Effector memory CD4-positive, alpha-beta T cell (primary cell): ENCODE data around the gene ABHD16A.

Experiments
- DNase-seq, 3 donors: peaks; one replicate each; pipeline ENCODE4 v3.0.0-alpha.2; 2020
- H3K27ac ChIP-seq: 2 replicates; pipeline ENCODE4 v1.7.0; 2013; ENCODE audit warnings: mild to moderate bottlenecking, low read length, moderate library complexity; ENCODE audit not compliant: insufficient read depth, poor library complexity, severe bottlenecking
- H3K27me3 ChIP-seq: replicated peaks from 2 replicates; pipeline ENCODE4 v1.7.0; 2013; ENCODE audit warnings: mild to moderate bottlenecking, low read length; ENCODE audit not compliant: insufficient read depth, control insufficient read depth, poor library complexity, severe bottlenecking
- H3K36me3 ChIP-seq: 2 replicates; pipeline ENCODE4 v1.7.0; 2013; ENCODE audit warnings: mild to moderate bottlenecking, low read length, moderate library complexity; ENCODE audit not compliant: control insufficient read depth, insufficient read depth
- H3K4me1 ChIP-seq: 2 replicates; pipeline ENCODE4 v1.7.0; 2013; ENCODE audit warnings: low read length, mild to moderate bottlenecking; ENCODE audit not compliant: control insufficient read depth, insufficient read depth, poor library complexity, severe bottlenecking
- H3K4me3 ChIP-seq: 2 replicates; pipeline ENCODE4 v1.7.0; 2013; ENCODE audit warnings: low read length, low read depth, mild to moderate bottlenecking; ENCODE audit not compliant: insufficient read depth, poor library complexity, severe bottlenecking
- H3K9me3 ChIP-seq: 2 replicates; pipeline ENCODE4 v1.7.0; 2013; ENCODE audit warnings: mild to moderate bottlenecking, low read length, moderate library complexity; ENCODE audit not compliant: control insufficient read depth

The ABHD16A gene

DNA sequence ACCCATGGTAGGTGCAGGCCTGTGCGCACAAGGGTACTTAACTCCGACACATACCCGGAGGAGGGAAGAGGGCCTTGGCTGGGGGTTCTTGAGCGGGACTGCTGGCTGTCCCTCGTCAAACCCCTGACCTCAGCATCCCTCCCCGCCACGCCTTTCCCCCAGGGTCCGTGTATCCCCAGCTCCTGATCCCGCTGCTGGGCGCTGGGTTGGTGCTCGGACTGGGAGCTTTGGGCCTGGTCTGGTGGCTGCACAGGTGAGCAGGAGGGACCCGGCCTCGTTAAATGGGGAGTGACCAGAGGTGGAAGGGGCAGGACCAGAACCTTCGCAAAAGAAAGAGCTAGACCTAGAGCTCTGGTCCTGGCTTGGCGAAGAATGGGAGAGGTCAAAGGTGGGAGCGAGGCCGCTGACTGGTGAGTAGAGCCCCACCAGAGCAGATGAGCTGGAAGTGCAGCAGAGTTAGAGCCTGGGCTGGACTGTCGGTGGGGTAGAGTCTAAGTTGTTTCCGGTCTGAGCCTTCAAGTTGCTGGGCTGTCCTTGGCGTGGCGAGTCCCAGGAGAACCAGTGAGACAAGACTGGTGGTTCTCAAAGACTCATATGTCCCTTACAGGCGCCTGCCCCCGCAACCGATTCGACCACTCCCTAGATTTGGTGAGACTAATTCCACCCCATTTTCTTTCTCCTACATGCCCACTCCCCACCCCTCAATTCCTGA is 21.0 kb upstream of the ABHD16A start:
- Histone ChIP-seq H3K4me1 (peaks cover 8% of the 10 kb centered on the region), H3K9me3 (no peaks in the 10 kb centered on the region), H3K27me3 (no peaks in the 10 kb centered on the region), H3K4me3 (no peak overlapping the region), H3K36me3 (no peaks in the 10 kb centered on the region), H3K27ac (no peak overlapping the region)
- DNase-seq, result no peak

DNA sequence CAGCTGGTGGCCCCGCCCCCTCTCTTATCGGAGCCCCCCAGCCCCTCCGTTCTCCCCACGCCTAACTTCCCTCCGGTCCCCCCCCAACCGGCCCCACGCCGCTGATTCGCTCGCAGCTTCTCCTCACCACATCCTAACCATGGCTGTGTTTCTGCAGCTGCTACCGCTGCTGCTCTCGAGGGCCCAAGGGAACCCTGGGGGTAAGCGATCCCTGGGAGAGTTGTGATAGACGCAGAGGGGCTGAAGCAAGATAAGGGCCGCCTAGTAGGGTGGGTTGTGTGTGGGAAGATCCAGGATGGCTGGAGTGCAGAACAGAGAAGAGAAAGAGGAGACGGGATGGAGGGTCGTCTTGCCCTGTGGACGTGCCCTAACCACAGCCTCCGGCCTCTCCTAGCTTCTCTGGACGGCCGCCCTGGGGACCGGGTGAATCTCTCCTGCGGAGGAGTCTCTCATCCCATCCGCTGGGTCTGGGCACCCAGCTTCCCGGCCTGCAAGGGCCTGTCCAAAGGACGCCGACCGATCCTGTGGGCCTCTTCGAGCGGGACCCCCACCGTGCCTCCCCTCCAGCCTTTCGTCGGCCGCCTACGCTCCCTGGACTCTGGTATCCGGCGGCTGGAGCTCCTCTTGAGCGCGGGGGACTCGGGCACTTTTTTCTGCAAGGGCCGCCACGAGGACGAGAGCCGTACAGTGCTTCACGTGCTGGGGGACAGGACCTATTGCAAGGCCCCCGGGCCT is 20.3 kb upstream of the ABHD16A start, which contains the start of gene MPIG6B:
TSS of gene MPIG6B (plus strand) at position 129 of the 735 bp plus-strand sequence. CDS start at position 140, 11 bp downstream.
- Histone ChIP-seq H3K9me3 (no peaks in the 10 kb centered on the region), H3K36me3 (no peaks in the 10 kb centered on the region), H3K4me1 (peaks cover under 1% of the 10 kb centered on the region), H3K27ac (no peak within 1 kb of the TSS), H3K27me3 (no peaks in the 10 kb centered on the region), H3K4me3 (no peak within 1 kb of the TSS)
- DNase-seq, result no peak

DNA sequence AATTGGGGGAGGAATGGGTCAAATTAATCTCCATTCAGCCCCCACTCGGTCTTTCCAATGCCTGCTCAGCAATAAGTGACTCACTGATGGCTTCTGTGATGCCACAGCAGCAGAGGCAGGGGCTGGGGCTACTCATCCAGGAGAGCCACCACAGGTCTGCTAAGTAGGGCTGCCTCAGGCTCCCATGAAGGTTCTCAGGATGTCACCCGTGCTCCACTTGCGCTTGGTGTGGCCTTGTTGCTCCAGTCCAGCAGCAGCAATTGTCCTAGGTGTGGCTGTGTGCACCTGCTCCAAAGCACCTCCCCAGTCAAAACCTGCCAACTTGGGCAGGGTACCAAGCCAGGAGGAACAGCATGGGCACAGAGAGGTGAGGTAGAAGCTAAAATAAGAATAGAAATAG is 19.0 kb upstream of the ABHD16A start:
- no peaks in the 10 kb centered on the region for H3K36me3 ChIP-seq
- no peaks in the 10 kb centered on the region for H3K4me1 ChIP-seq
- no peak for DNase-seq
- no peaks in the 10 kb centered on the region for H3K27me3 ChIP-seq
- no peak overlapping the region for H3K4me3 ChIP-seq
- no peaks in the 10 kb centered on the region for H3K9me3 ChIP-seq
- no peak overlapping the region for H3K27ac ChIP-seq

DNA sequence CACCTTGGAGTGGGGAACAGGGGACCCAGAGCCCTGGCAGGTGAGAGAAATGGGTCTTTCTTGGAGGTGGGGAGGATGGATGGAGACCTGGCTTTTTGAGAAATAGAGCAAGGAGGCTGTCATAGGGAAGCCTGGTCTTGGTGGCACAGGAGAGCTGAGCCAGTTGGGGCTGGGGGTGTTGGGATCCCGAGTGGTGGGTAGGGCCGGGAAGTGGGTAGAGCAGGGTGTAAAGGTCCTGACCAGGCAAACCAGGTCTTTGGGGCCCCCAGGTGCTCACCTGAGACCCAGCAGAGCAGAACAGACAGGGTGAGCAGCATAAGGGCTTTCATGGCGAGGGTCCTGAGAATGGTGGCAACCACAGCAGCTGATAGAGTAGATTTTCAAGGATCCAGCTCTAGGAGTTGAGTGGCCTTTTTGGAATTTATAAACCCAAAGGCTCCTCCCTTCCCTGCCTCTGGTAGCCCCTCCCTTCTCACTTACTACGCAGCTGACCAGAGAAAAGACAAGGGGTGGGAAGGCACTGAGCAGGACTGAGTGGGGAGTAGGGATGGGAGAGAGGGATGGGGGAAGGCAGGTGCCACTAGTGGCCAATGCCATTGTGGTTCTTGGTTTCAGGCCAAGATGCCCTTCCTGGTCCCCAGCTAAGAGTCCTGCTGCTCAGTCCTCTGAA is 18.4 kb upstream of the ABHD16A start, which contains the start of gene LY6G6C:
TSS of gene LY6G6C (minus strand) at position 396 of the 670 bp plus-strand sequence. CDS start at position 329, 67 bp downstream.
- H3K36me3 ChIP-seq, result no peaks in the 10 kb centered on the region
- H3K4me3 ChIP-seq, result no peak within 1 kb of the TSS
- H3K27me3 ChIP-seq, result no peaks in the 10 kb centered on the region
- H3K27ac ChIP-seq, result no peak within 1 kb of the TSS
- H3K9me3 ChIP-seq, result no peaks in the 10 kb centered on the region
- no peaks in the 10 kb centered on the region for H3K4me1 ChIP-seq
- no peak for DNase-seq

DNA sequence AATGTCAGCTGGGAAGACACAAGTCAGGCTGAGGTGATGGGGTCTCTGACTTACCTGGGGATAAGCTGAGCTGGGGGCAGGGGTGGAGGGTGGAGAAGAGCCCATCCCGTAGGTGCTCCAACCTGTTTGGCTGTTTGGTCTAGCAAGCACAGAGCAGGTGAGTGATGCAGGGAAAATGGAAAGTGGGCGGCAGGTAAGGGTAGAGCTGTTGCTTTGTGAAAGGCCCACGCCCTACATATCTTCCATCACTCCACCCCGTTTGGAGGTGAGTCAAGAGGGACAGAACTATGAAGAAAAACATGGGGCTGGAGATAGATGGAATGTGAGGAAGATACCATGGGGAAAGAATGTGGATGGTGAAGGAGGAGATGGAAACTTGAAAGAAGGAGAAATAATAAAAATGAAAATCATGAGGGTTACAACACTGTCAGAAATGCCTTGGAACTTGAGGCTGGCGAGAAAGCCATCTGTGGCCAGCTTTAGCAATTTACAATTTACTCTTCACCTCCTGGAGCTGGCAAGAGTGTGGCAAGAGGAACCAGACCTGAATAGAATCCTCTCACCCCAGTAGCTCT is 17.2 kb upstream of the ABHD16A start:
- Histone ChIP-seq H3K9me3 (no peaks in the 10 kb centered on the region), H3K36me3 (no peaks in the 10 kb centered on the region), H3K4me3 (no peak overlapping the region), H3K27me3 (no peaks in the 10 kb centered on the region), H3K27ac (no peak overlapping the region), H3K4me1 (no peaks in the 10 kb centered on the region)
- no peak for DNase-seq

DNA sequence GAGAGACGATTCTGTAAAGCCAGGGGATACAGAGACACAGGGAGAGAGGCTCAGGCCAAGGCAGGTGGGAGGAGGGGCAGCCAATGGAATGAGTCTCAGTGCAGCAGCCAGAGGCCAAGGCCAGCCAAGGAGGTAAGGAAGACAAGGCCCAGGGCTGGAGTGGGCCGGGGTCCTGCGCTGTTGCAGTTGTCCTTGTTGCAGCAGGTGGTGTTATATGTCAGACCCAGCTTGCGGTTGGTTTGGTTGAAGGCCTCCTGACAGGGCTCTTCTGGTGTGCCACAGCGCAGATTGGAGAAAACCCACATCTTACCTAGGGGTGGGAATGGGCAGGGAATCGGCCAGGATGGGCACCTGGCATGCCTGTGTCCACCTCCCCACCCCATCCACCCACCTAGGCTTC is 15.9 kb upstream of the ABHD16A start:
- Histone ChIP-seq H3K27ac (no peak overlapping the region), H3K36me3 (no peaks in the 10 kb centered on the region), H3K9me3 (no peaks in the 10 kb centered on the region), H3K27me3 (no peaks in the 10 kb centered on the region), H3K4me1 (no peaks in the 10 kb centered on the region), H3K4me3 (no peak overlapping the region)
- no peak for DNase-seq

DNA sequence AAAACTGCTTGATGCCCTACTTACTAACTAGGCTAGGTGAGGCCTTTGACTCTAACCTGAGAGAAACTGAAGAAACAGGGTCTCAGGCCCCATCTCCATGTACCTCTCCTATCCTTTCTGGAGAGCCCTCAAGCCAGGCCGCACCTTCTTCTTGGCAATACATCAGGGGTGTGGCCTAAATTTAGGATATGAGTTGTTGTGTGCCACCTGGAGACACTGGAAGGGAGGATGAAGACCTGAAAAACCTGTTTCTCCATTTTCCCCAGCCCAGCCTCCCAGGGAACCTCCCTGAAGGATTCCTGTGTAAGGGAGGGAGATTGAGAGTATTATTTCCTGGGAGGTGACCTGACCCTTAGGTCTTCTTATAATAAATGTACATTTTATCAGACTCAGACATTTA is 15.1 kb upstream of the ABHD16A start:
- Histone ChIP-seq H3K9me3 (no peaks in the 10 kb centered on the region), H3K4me3 (no peak overlapping the region), H3K4me1 (no peaks in the 10 kb centered on the region), H3K27me3 (no peaks in the 10 kb centered on the region), H3K27ac (no peak overlapping the region), H3K36me3 (no peaks in the 10 kb centered on the region)
- DNase-seq, result no peak

DNA sequence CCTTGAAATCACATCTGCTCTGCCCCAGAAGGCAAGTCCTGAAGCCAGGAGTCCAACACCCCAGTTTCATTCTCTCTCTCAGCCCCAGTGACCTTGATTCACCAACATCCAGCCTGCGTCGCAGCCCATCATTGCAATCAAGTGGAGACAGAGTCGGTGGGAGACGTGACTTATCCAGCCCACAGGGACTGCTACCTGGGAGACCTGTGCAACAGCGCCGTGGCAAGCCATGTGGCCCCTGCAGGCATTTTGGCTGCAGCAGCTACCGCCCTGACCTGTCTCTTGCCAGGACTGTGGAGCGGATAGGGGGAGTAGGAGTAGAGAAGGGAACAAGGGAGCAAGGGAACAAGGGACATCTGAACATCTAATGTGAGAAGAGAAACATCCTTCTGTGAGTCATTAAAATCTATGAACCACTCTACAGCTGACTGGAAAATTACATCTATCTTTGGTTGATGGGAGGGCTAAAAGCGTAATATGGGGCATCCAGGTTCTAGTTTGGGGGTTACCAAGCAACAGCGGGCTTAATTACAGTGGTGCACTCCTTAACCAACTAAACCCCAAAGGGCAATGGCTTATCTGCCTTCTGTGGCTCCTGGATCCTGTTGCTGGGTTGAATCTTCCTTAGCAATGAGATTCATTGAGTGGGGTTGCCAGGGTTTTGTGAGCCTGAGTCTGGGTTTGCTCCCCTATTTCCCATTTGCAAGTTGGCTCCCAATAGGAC is 14.5 kb upstream of the ABHD16A start:
- Histone ChIP-seq H3K27me3 (no peaks in the 10 kb centered on the region), H3K4me3 (no peak overlapping the region), H3K36me3 (no peaks in the 10 kb centered on the region), H3K4me1 (no peaks in the 10 kb centered on the region), H3K27ac (no peak overlapping the region), H3K9me3 (no peaks in the 10 kb centered on the region)
- DNase-seq, result no peak

DNA sequence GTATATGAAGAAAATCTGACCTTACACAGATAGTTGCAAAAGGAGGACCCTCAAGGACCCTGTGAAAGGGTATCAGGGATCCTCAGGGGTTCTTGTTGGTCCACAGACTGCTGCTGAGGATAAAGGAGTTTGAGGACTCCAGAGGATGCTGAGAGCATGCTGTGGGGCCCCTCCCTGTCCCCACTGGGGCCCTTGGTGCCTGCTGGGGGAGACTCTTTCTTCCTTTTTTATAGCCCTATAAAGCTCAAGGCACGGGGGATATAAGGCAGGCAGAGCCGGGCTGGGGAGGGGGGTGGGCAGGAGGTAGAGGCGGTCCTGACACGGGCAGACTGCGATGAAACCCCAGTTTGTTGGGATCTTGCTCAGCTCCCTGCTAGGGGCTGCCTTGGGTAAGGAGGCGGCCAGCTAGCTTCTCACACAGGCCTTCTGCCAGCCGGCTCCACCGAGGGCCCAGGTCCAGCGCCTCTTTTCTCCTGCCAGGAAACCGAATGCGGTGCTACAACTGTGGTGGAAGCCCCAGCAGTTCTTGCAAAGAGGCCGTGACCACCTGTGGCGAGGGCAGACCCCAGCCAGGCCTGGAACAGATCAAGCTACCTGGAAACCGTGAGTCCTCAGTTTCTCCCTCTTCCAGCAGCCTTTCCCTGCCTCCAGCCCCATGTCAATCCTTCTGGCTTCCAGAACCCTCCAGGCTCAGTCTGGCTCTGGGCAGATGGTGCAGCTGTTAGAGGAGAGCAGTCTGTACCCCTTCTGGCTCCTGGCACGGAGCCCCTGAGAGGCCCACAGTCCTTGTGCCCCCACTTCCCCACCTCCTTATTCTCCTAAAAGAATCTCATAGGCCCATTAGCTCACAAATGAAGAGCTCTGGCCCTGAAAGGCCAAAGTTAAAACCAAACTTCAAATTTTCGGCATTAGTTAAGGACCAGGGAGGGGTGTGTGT is 12.2 kb upstream of the ABHD16A start, which contains the start of gene LY6G6D:
TSS of gene LY6G6D (plus strand) at position 327 of the 937 bp plus-strand sequence. CDS start at position 335, 8 bp downstream.
- peaks cover 3% of the 10 kb centered on the region for H3K4me1 ChIP-seq
- no peaks in the 10 kb centered on the region for H3K36me3 ChIP-seq
- no peaks in the 10 kb centered on the region for H3K9me3 ChIP-seq
- no peak within 1 kb of the TSS for H3K4me3 ChIP-seq
- DNase-seq, result no peak
- H3K27ac ChIP-seq, result no peak within 1 kb of the TSS
- no peaks in the 10 kb centered on the region for H3K27me3 ChIP-seq
